MM.1S (cell line): ENCODE measurements around the gene MAU2.

Experiments
- DNase-seq: peaks from one replicate; pipeline ENCODE4 v3.0.0-alpha.2; 2015
- H2AFZ ChIP-seq: fragments of 300-600 bp; sonication (generic); 2 replicates; pipeline ENCODE4 v1.6.0; 2016; ENCODE audit warnings: antibody characterized with exemption, low read length
- H3F3A ChIP-seq: fragments of 300-600 bp; sonication (generic); 2 replicates; pipeline ENCODE4 v1.6.1; 2016; ENCODE audit warnings: mild to moderate bottlenecking, antibody characterized with exemption, low read length, moderate library complexity, mixed read lengths; ENCODE audit not compliant: insufficient read depth
- H3K27ac ChIP-seq: fragments of 300-600 bp; sonication (generic); 2 replicates; pipeline ENCODE4 v1.5.1; 2016; ENCODE audit warnings: mild to moderate bottlenecking, low read length
- H3K27me3 ChIP-seq: fragments of 300-600 bp; sonication (generic); replicated peaks from 2 replicates; pipeline ENCODE4 v1.6.0; 2016; ENCODE audit warnings: low read length; ENCODE audit not compliant: insufficient read depth
- H3K36me3 ChIP-seq: fragments of 300-600 bp; sonication (generic); replicated peaks from 2 replicates; pipeline ENCODE4 v1.6.1; 2016; ENCODE audit warnings: mild to moderate bottlenecking, low read length, mixed read lengths; ENCODE audit not compliant: insufficient read depth
- H3K4me1 ChIP-seq: fragments of 300-600 bp; sonication (generic); 2 replicates; pipeline ENCODE4 v1.6.1; 2016; ENCODE audit warnings: low read length, mixed read lengths
- H3K4me2 ChIP-seq: fragments of 300-600 bp; sonication (generic); 2 replicates; pipeline ENCODE4 v1.6.0; 2016; ENCODE audit warnings: low read depth, low read length
- H3K4me3 ChIP-seq: fragments of 300-600 bp; sonication (generic); 2 replicates; pipeline ENCODE4 v1.5.1; 2016; ENCODE audit warnings: low read length, mixed read lengths
- H3K79me2 ChIP-seq: fragments of 300-600 bp; sonication (generic); 2 replicates; pipeline ENCODE4 v1.6.1; 2016; ENCODE audit warnings: mixed run types, low read length, mixed read lengths
- H3K9ac ChIP-seq: fragments of 300-600 bp; sonication (generic); 2 replicates; pipeline ENCODE4 v1.6.1; 2016; ENCODE audit warnings: low read length, mixed read lengths
- H3K9me2 ChIP-seq: fragments of 300-600 bp; sonication (generic); replicated peaks from 2 replicates; pipeline ENCODE4 v1.6.1; 2016; ENCODE audit warnings: mild to moderate bottlenecking, low read length, mixed read lengths; ENCODE audit not compliant: insufficient read depth
- H3K9me3 ChIP-seq: fragments of 300-600 bp; sonication (generic); replicated peaks from 2 replicates; pipeline ENCODE4 v1.6.1; 2016; ENCODE audit warnings: mild to moderate bottlenecking, low read length, mixed read lengths; ENCODE audit not compliant: insufficient read depth
- H4K20me1 ChIP-seq: fragments of 300-600 bp; sonication (generic); 2 replicates; pipeline ENCODE4 v1.6.1; 2016; ENCODE audit warnings: mild to moderate bottlenecking, low read length, moderate library complexity, mixed read lengths; ENCODE audit not compliant: insufficient read depth
- EZH2 ChIP-seq: fragments of 300-600 bp; sonication (generic); optimal IDR thresholded peaks from 2 replicates; pipeline ENCODE3; 2017; ENCODE audit warnings: low read depth, mild to moderate bottlenecking, antibody characterized with exemption, low read length, mixed read lengths
- EZH2phosphoT487 ChIP-seq: fragments of 300-600 bp; sonication (generic); IDR thresholded peaks from 2 replicates; pipeline ENCODE4 v1.6.1; 2018; ENCODE audit warnings: antibody characterized with exemption, low read length
- TF ChIP-seq, protein P1 (sequence below): fragments of 300-600 bp; sonication (generic); IDR thresholded peaks from 2 replicates; pipeline ENCODE4 v1.5.1; 2016; ENCODE audit warnings: antibody characterized with exemption, low read length, mixed read lengths

MAU2 gene

GRCh38 chr19:19274716-19275565 lies 45.7 kb upstream of the MAU2 start:
- Histone ChIP-seq H3K9ac (no peak overlapping the region), H3K36me3 (no peaks in the 10 kb centered on the region), H3K9me2 (no peaks in the 10 kb centered on the region), H3K4me2 (no peak overlapping the region), H3K27ac (no peak overlapping the region), H3F3A (no peaks in the 10 kb centered on the region), H4K20me1 (no peaks in the 10 kb centered on the region), H3K4me1 (no peaks in the 10 kb centered on the region), H3K9me3 (no peaks in the 10 kb centered on the region), H3K27me3 (no peaks in the 10 kb centered on the region), H2AFZ (no peak overlapping the region), H3K79me2 (no peaks in the 10 kb centered on the region), H3K4me3 (no peak overlapping the region)
- no peak for DNase-seq
- TF ChIP-seq, protein P1, sequence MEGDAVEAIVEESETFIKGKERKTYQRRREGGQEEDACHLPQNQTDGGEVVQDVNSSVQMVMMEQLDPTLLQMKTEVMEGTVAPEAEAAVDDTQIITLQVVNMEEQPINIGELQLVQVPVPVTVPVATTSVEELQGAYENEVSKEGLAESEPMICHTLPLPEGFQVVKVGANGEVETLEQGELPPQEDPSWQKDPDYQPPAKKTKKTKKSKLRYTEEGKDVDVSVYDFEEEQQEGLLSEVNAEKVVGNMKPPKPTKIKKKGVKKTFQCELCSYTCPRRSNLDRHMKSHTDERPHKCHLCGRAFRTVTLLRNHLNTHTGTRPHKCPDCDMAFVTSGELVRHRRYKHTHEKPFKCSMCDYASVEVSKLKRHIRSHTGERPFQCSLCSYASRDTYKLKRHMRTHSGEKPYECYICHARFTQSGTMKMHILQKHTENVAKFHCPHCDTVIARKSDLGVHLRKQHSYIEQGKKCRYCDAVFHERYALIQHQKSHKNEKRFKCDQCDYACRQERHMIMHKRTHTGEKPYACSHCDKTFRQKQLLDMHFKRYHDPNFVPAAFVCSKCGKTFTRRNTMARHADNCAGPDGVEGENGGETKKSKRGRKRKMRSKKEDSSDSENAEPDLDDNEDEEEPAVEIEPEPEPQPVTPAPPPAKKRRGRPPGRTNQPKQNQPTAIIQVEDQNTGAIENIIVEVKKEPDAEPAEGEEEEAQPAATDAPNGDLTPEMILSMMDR = no peak
- no peak for TF ChIP-seq EZH2phosphoT487
- TF ChIP-seq EZH2 = no peak

- Histone ChIP-seq H3F3A (no peaks in the 10 kb centered on the region), H3K9me3 (no peaks in the 10 kb centered on the region), H3K4me2 (no peak overlapping the region), H3K4me3 (no peak overlapping the region), H3K4me1 (no peaks in the 10 kb centered on the region), H3K79me2 (no peaks in the 10 kb centered on the region), H3K27me3 (no peaks in the 10 kb centered on the region), H4K20me1 (no peaks in the 10 kb centered on the region), H3K27ac (no peak overlapping the region), H3K9ac (no peak overlapping the region), H3K9me2 (no peaks in the 10 kb centered on the region), H3K36me3 (no peaks in the 10 kb centered on the region), H2AFZ (no peak overlapping the region)
- TF ChIP-seq EZH2 (no peak), EZH2phosphoT487 (no peak)
- TF ChIP-seq, protein P1 = no peak
- no peak for DNase-seq
Observed at GRCh38 chr19:19276386-19276785, 44.2 kb upstream of the MAU2 start.

- H3K36me3 ChIP-seq = no peaks in the 10 kb centered on the region
- H4K20me1 ChIP-seq = no peaks in the 10 kb centered on the region
- no peak overlapping the region for H3K9ac ChIP-seq
- no peak overlapping the region for H2AFZ ChIP-seq
- no peaks in the 10 kb centered on the region for H3F3A ChIP-seq
- no peak overlapping the region for H3K4me3 ChIP-seq
- no peaks in the 10 kb centered on the region for H3K27me3 ChIP-seq
- TF ChIP-seq, protein P1 = no peak
- TF ChIP-seq EZH2 (no peak), EZH2phosphoT487 (no peak)
- no peak overlapping the region for H3K4me2 ChIP-seq
- H3K9me3 ChIP-seq = no peaks in the 10 kb centered on the region
- H3K79me2 ChIP-seq = no peaks in the 10 kb centered on the region
- H3K9me2 ChIP-seq = no peaks in the 10 kb centered on the region
- no peak overlapping the region for H3K27ac ChIP-seq
- no peak for DNase-seq
- H3K4me1 ChIP-seq = no peaks in the 10 kb centered on the region
Observed at GRCh38 chr19:19276851-19277250, 43.8 kb upstream of the MAU2 start.
